PC-3 (cell line): ENCODE data around the gene DGAT2. TPM values are rescaled to one million over a fixed set of nuclear protein-coding genes. Genes with fewer than 3 reads are reported as not detected.
A peak's percentile ranks its signal among the peaks of the same experiment; 100 is the strongest.

Experiments used
- ATAC-seq: fragments of 200-7000 bp; cut with Tn5 transposase; 2 replicates; pipeline ENCODE4 v1.9.1; 2020; ENCODE audit warnings: mild to moderate bottlenecking, moderate library complexity
- BruUV-seq: library from RNA; stranded (reverse); fragments of 400-500 nt; replicated peaks from 2 replicates; lab custom pipeline; 2021; lab: Mats Ljungman, UMichigan
- CTCF ChIA-PET: fragments of 300-600 bp; sonication (Branson Sonifier 250); formaldehyde crosslinking; loops from one replicate; lab custom pipeline; 2022; ENCODE audit warnings: antibody characterized with exemption; lab: Charles Lee
- POLR2A ChIA-PET: fragments of 300-600 bp; sonication (Branson Sonifier 250); formaldehyde crosslinking; loops from one replicate; lab custom pipeline; 2022; ENCODE audit warnings: antibody characterized with exemption; ENCODE audit not compliant: unreplicated experiment; lab: Charles Lee
- DNase-seq: peaks from one replicate; pipeline ENCODE4 v3.0.0-alpha.2; 2015
- H2AFZ ChIP-seq: fragments of 300-600 bp; sonication (generic); 2 replicates; pipeline ENCODE4 v1.6.0; 2016; ENCODE audit warnings: antibody characterized with exemption, low read length
- H3F3A ChIP-seq: fragments of 300-600 bp; sonication (generic); one replicate; pipeline ENCODE4 v1.6.0; 2017; ENCODE audit warnings: antibody characterized with exemption, low read length, control low read depth, mild to moderate bottlenecking; ENCODE audit not compliant: unreplicated experiment
- H3K27ac ChIP-seq: fragments of 300-600 bp; sonication (generic); 2 replicates; pipeline ENCODE4 v1.5.1; 2016; ENCODE audit warnings: mild to moderate bottlenecking, low read length
- H3K27me3 ChIP-seq: fragments of 300-600 bp; sonication (generic); 2 replicates; pipeline ENCODE4 v1.6.1; 2016; ENCODE audit warnings: low read length, mixed read lengths
- H3K36me3 ChIP-seq: fragments of 300-600 bp; sonication (generic); 2 replicates; pipeline ENCODE4 v1.6.1; 2016; ENCODE audit warnings: low read depth, mixed run types, low read length, mixed read lengths
- H3K4me1 ChIP-seq: fragments of 300-600 bp; sonication (generic); 2 replicates; pipeline ENCODE4 v1.5.1; 2016; ENCODE audit warnings: low read length; ENCODE audit not compliant: insufficient read depth
- H3K4me2 ChIP-seq: fragments of 300-600 bp; sonication (generic); 2 replicates; pipeline ENCODE4 v1.6.0; 2016; ENCODE audit warnings: low read length
- H3K4me3 ChIP-seq: fragments of 300-600 bp; sonication (generic); 2 replicates; pipeline ENCODE4 v1.5.1; 2016; ENCODE audit warnings: mild to moderate bottlenecking, low read length, mixed read lengths
- H3K79me2 ChIP-seq: fragments of 300-600 bp; sonication (generic); 2 replicates; pipeline ENCODE4 v1.6.1; 2017; ENCODE audit warnings: low read length, mixed read lengths
- H3K9ac ChIP-seq: fragments of 300-600 bp; sonication (generic); 2 replicates; pipeline ENCODE4 v1.6.0; 2016; ENCODE audit warnings: mild to moderate bottlenecking, low read length
- H3K9me2 ChIP-seq: fragments of 300-600 bp; sonication (generic); replicated peaks from 2 replicates; pipeline ENCODE4 v1.6.1; 2016; ENCODE audit warnings: mixed run types, low read length, mixed read lengths
- H3K9me3 ChIP-seq: fragments of 300-600 bp; sonication (generic); 2 replicates; pipeline ENCODE4 v1.6.1; 2016; ENCODE audit warnings: low read length, mixed read lengths
- H4K20me1 ChIP-seq: fragments of 300-600 bp; sonication (generic); 2 replicates; pipeline ENCODE4 v1.6.1; 2016; ENCODE audit warnings: low read length, mixed read lengths
- CTCF ChIP-seq: fragments of 300-600 bp; sonication (generic); conservative IDR thresholded peaks from 2 replicates; pipeline ENCODE4 v1.5.1; 2017; ENCODE audit warnings: antibody characterized with exemption, low read depth, mild to moderate bottlenecking, low read length
- EZH2 ChIP-seq: fragments of 300-600 bp; sonication (generic); IDR thresholded peaks from one replicate; pipeline ENCODE4 v1.6.1; 2017; ENCODE audit warnings: antibody characterized with exemption, mild to moderate bottlenecking, low read length; ENCODE audit not compliant: unreplicated experiment
- EZH2phosphoT487 ChIP-seq: fragments of 300-600 bp; sonication (generic); IDR thresholded peaks from 2 replicates; pipeline ENCODE4 v1.6.1; 2018; ENCODE audit warnings: mild to moderate bottlenecking, antibody characterized with exemption, low read length, borderline replicate concordance
- intact Hi-C: fragments of 100-400 bp; cut with micrococcal nuclease; formaldehyde crosslinking; loops from 2 replicates; pipeline ENCODE4 v1.9.0; 2023
- total RNA-seq: library from RNA; depleted of rRNA; stranded (reverse); fragments of >200 nt; gene quantifications from 2 replicates; pipeline ENCODE4 v1.2.3, GENCODE V29; 2014

DGAT2 gene
- total RNA-seq, 1 experiment from 2014 or later: 14.3 TPM

DNA sequence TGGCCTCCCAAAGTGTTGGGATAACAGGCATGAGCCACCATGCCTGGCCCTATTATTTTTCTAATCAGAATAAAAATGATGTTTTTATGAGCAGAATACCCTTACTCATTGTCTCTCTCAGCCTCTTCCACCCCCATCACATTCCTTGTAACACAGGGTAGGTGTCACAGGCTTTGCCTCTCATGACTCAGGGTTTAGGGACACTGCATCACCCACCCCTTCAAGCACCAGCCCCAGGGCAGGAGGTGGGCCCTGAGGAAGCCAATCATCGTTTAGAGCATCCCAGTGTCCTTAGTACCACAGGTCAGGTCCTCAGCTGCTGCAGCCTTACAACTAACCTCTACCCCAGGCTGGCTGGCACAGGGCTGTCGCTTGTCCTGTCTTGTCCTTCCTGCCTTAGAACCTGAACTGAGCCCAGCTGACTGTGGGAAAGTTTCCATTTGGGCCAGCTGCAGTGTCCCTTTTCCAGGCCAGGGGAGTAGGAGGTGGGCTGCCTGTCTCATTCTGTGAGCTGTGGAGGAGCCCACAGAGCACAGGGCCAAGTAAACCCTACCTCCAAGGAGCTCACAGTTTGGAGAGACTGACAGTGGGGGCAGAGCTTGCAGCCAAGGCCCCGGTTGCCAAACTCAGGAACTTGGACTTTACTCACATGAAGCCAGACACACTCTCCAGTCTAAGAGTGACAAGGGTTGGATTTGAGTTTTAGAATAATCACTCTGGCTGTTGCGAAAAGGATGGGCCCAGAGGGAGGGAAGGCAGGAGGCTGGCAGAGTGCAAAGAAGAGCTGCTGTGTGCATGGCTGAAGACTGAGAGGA lies 26.9 kb downstream of the DGAT2 start:
- no peaks in the 10 kb centered on the region for H3K27me3 ChIP-seq
- DNase-seq: peak; percentile 56
- H3K4me3 ChIP-seq: no peak overlapping the region
- H3K9me2 ChIP-seq: no peaks in the 10 kb centered on the region
- ATAC-seq: peak; percentile 7; the same call in 1 of the 2 replicates
- H4K20me1 ChIP-seq: no peaks in the 10 kb centered on the region
- no peak overlapping the region for H2AFZ ChIP-seq
- TF ChIP-seq EZH2: no peak
- TF ChIP-seq CTCF: no peak
- no peak for TF ChIP-seq EZH2phosphoT487
- H3K9me3 ChIP-seq: no peaks in the 10 kb centered on the region
- BruUV-seq: no TSS peak
- H3K4me2 ChIP-seq: no peak overlapping the region
- H3K79me2 ChIP-seq: no peaks in the 10 kb centered on the region
- H3K36me3 ChIP-seq: peaks cover 8% of the 10 kb centered on the region; the same call in 1 of the 2 replicates
- intact Hi-C loops: no loop called here
- H3K9ac ChIP-seq: no peak overlapping the region
- H3K27ac ChIP-seq: peak overlapping the region; percentile 31
- H3F3A ChIP-seq: no peaks in the 10 kb centered on the region
- H3K4me1 ChIP-seq: peaks cover 63% of the 10 kb centered on the region
- POLR2A ChIA-PET: no interaction called here
- CTCF ChIA-PET: interaction anchor here (0.6 kb wide), 1 partner anchor 25 kb away, joined by 3 read pairs; no protein-coding TSS in a partner anchor

DNA sequence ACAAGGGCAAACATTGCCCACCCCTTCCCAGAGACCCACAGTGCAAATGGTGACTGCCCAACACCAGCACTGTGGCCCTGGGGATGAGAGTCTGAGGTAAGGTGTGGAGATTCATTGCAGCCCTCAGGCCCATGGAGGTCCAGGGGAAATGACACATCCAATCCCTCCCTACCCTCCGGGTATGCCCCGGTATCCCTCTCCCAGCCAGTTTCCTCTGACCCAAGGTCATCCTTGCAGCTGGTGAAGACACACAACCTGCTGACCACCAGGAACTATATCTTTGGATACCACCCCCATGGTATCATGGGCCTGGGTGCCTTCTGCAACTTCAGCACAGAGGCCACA lies 27.5 kb downstream of the DGAT2 start:
- H3K9me3 ChIP-seq: no peaks in the 10 kb centered on the region
- CTCF ChIA-PET: no interaction called here

More for the DNA sequence above, 27.5 kb downstream of the DGAT2 start:
- peaks cover 62% of the 10 kb centered on the region for H3K4me1 ChIP-seq
- H3K27me3 ChIP-seq: no peaks in the 10 kb centered on the region
- intact Hi-C loops: no loop called here
- BruUV-seq: no TSS peak
- TF ChIP-seq EZH2phosphoT487 (no peak), EZH2 (no peak), CTCF (no peak)
- no peak overlapping the region for H2AFZ ChIP-seq
- no peaks in the 10 kb centered on the region for H3K79me2 ChIP-seq
- H3K4me3 ChIP-seq: no peak overlapping the region
- ATAC-seq (peak; percentile 11; the same call in 1 of the 2 replicates), DNase-seq (peak; percentile 31)
- no peaks in the 10 kb centered on the region for H3K9me2 ChIP-seq
- no peaks in the 10 kb centered on the region for H3F3A ChIP-seq
- H3K27ac ChIP-seq: peak overlapping the region; percentile 31
- H4K20me1 ChIP-seq: no peaks in the 10 kb centered on the region
- peaks cover 8% of the 10 kb centered on the region; the same call in 1 of the 2 replicates for H3K36me3 ChIP-seq
- POLR2A ChIA-PET: no interaction called here
- H3K9ac ChIP-seq: no peak overlapping the region
- H3K4me2 ChIP-seq: no peak overlapping the region
